HG02840 (cell line): Measurements from ENCODE around the gene ZNF318.
"Not testable (repeated sequence)": the region's sequence is repeated elsewhere in the genome, so short reads cannot be mapped to it uniquely, and the experiment has no call there.

Experiments
- ATAC-seq: cut with Tn5 transposase; IDR thresholded peaks from one replicate; pipeline ENCODE4 v1.9.1; 2021; ENCODE audit warnings: mild to moderate bottlenecking, moderate library complexity, moderate number of reproducible peaks; ENCODE audit not compliant: unreplicated experiment, low FRiP score

Gene ZNF318

GRCh38 chr6:43390753-43391439, 21.4 kb upstream of the ZNF318 start:
- not testable (repeated sequence) for ATAC-seq

GRCh38 chr6:43389730-43390295, 20.4 kb upstream of the ZNF318 start:
- no peak for ATAC-seq

GRCh38 chr6:43386492-43386891, 17.0 kb upstream of the ZNF318 start:
- ATAC-seq: no peak

GRCh38 chr6:43383021-43383667, 13.7 kb upstream of the ZNF318 start:
- no peak for ATAC-seq

- ATAC-seq: not testable (repeated sequence)
Observed at GRCh38 chr6:43380858-43381257, 11.4 kb upstream of the ZNF318 start.

- no peak for ATAC-seq
Observed at GRCh38 chr6:43378631-43379030, 9.2 kb upstream of the ZNF318 start.

- ATAC-seq: no peak
Observed at GRCh38 chr6:43377710-43378229, 8.3 kb upstream of the ZNF318 start.

- ATAC-seq: peak; percentile 45
Observed at GRCh38 chr6:43376551-43376981, 7.1 kb upstream of the ZNF318 start.

- ATAC-seq: no peak
Observed at GRCh38 chr6:43375693-43376092, 6.2 kb upstream of the ZNF318 start.

- ATAC-seq: no peak
Observed at GRCh38 chr6:43373252-43373875, 3.9 kb upstream of the ZNF318 start.

- ATAC-seq: peak; percentile 1
Observed at GRCh38 chr6:43370003-43370580, 645 bp upstream of the ZNF318 start.

- ATAC-seq: peak; percentile 5
Observed at GRCh38 chr6:43368259-43369160, 937 bp downstream of the ZNF318 start.

- no peak for ATAC-seq
Observed at GRCh38 chr6:43367245-43367984, 2.0 kb downstream of the ZNF318 start.

- ATAC-seq: no peak
Observed at GRCh38 chr6:43361269-43361668, 8.2 kb downstream of the ZNF318 start.

GRCh38 chr6:43359831-43360230, 9.6 kb downstream of the ZNF318 start:
- ATAC-seq: no peak

- ATAC-seq: no peak
Observed at GRCh38 chr6:43359381-43359780, 10.1 kb downstream of the ZNF318 start.

GRCh38 chr6:43355862-43356590, 13.4 kb downstream of the ZNF318 start:
- ATAC-seq: no peak

- not testable (repeated sequence) for ATAC-seq
Observed at GRCh38 chr6:43351951-43352350, 17.5 kb downstream of the ZNF318 start.
